ENCODE results near the gene AUNIP. TPM values are rescaled to one million over a fixed set of nuclear protein-coding genes. Genes with fewer than 3 reads are reported as not detected.

AUNIP gene
- total and polyA plus RNA-seq, 2 donors (not counting 3 experiments of a cell fraction or from before 2014, with no cell fraction given) = 1.8 to 4.5 TPM

GRCh38 chr1:25809929-25810328, 49.3 kb downstream of the AUNIP start:
- no peak for DNase-seq (ENCODE audit: low read depth, low spot score)
- Histone ChIP-seq H4K20me1 (replicated peaks; ENCODE audit: control insufficient read depth, extremely low read depth, insufficient read depth, low read length) (no peaks in the 10 kb centered on the region), H3K27me3 (ENCODE audit: control insufficient read depth in 2 of 2, insufficient read depth in 2 of 2, low read length in 2 of 2) (no peaks in the 10 kb centered on the region), H3K4me3 (replicated peaks in 1 of 3; ENCODE audit: insufficient read depth in 1 of 3, low read depth in 1 of 3, low read length in 3 of 3) (no peak overlapping the region), H3K4me2 (ENCODE audit: insufficient read depth, low read length) (no peak overlapping the region), H3K79me2 (ENCODE audit: control insufficient read depth, insufficient read depth, low read length) (no peaks in the 10 kb centered on the region), H3K9ac (replicated peaks; ENCODE audit: extremely low read depth, insufficient read depth, low read length) (no peak overlapping the region), H3K9me1 (replicated peaks; ENCODE audit: control insufficient read depth, extremely low read depth, insufficient read depth, low read length) (no peaks in the 10 kb centered on the region), H3K9me3 (replicated peaks; ENCODE audit: control insufficient read depth, insufficient read depth, low read length) (no peaks in the 10 kb centered on the region), H3K4me1 (ENCODE audit: control insufficient read depth, extremely low read depth, insufficient read depth, low read length) (peaks cover 17% of the 10 kb centered on the region), H2AFZ (ENCODE audit: low read depth, low read length) (no peak overlapping the region), H3K36me3 (ENCODE audit: control insufficient read depth in 2 of 2, extremely low read depth in 1 of 2, insufficient read depth in 2 of 2, low read length in 2 of 2) (peaks cover 13 to 58% of the 10 kb centered on the region in 2 experiments), H3K27ac (ENCODE audit: insufficient read depth, low read depth, low read length) (no peak overlapping the region)
- TF ChIP-seq, protein P1, sequence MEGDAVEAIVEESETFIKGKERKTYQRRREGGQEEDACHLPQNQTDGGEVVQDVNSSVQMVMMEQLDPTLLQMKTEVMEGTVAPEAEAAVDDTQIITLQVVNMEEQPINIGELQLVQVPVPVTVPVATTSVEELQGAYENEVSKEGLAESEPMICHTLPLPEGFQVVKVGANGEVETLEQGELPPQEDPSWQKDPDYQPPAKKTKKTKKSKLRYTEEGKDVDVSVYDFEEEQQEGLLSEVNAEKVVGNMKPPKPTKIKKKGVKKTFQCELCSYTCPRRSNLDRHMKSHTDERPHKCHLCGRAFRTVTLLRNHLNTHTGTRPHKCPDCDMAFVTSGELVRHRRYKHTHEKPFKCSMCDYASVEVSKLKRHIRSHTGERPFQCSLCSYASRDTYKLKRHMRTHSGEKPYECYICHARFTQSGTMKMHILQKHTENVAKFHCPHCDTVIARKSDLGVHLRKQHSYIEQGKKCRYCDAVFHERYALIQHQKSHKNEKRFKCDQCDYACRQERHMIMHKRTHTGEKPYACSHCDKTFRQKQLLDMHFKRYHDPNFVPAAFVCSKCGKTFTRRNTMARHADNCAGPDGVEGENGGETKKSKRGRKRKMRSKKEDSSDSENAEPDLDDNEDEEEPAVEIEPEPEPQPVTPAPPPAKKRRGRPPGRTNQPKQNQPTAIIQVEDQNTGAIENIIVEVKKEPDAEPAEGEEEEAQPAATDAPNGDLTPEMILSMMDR (IDR thresholded peaks at IDR 0.05; ENCODE audit: extremely low read depth in 1 of 2, insufficient read depth in 1 of 2, low read depth in 1 of 2, low read length in 2 of 2) = no peak
- TF ChIP-seq MAX (IDR thresholded peaks at IDR 0.05; ENCODE audit: insufficient read depth, insufficient read length) (no peak), POLR2AphosphoS5 (IDR thresholded peaks at IDR 0.05; ENCODE audit: insufficient read depth, low read depth, low read length) (no peak)
- ChIA-PET POLR2A (no interaction called here), CTCF (interaction anchor here (0.7 to 3.1 kb wide), 6 partner anchors 9 to 335 kb away, joined by 3 to 35 read pairs (median 5); partner anchors contain the start of genes MAN1C1 and SELENON)
- BruUV-seq (replicated peaks) = no TSS peak
- dilution Hi-C loops (cut with MboI; ENCODE audit: extremely low pct_ligation_motif_present, low sequenced_read_pairs) (no loop called here), intact Hi-C loops (cut with micrococcal nuclease) (loop anchor here (1.0 to 10.0 kb wide), 3 partner anchors 191 to 575 kb away; partner anchors contain the start of genes MACO1 and SYF2)
- FAIRE-seq = no peak

DNA sequence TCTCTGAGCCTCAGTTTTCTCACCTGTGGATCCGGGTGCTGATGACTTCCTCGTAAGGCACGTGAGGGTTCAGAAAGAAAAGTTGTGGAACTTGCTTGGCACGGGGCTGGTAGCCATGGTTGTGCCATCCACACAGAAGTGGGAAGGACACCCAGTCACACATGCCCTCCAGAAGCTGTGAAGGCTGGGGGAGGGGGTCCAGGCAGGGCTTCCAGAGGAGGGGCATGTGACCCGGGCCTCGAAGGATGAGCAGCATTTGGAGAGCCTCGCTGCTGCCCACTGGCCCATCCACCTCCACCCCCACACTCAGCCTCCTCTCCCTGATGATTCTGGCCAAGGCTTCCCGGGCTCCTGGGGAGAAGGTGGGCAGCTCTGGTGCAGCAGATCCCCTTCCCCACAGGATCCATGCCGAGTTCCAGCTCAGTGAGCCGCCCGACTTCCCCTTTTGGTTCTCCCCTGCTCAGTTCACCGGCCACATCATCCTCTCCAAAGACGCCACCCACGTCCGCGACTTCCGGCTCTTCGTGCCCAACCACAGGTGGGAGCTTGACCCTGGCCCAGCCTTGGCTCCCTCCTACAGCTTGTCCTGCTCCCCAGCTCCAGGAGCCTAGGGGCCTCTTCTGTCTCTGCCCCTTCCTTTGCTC, 49.9 kb downstream of the AUNIP start:
- Histone ChIP-seq H3K79me2 (ENCODE audit: control insufficient read depth, insufficient read depth, low read length) (no peaks in the 10 kb centered on the region), H3K27me3 (ENCODE audit: control insufficient read depth in 2 of 2, insufficient read depth in 2 of 2, low read length in 2 of 2) (no peaks in the 10 kb centered on the region), H3K27ac (ENCODE audit: insufficient read depth, low read depth, low read length) (no peak overlapping the region), H2AFZ (ENCODE audit: low read depth, low read length) (no peak overlapping the region), H3K9me1 (replicated peaks; ENCODE audit: control insufficient read depth, extremely low read depth, insufficient read depth, low read length) (no peaks in the 10 kb centered on the region), H3K4me3 (replicated peaks in 1 of 3; ENCODE audit: insufficient read depth in 1 of 3, low read depth in 1 of 3, low read length in 3 of 3) (no peak overlapping the region), H3K9ac (replicated peaks; ENCODE audit: extremely low read depth, insufficient read depth, low read length) (no peak overlapping the region), H3K9me3 (replicated peaks; ENCODE audit: control insufficient read depth, insufficient read depth, low read length) (no peaks in the 10 kb centered on the region), H3K36me3 (ENCODE audit: control insufficient read depth in 2 of 2, extremely low read depth in 1 of 2, insufficient read depth in 2 of 2, low read length in 2 of 2) (peaks cover 13 to 54% of the 10 kb centered on the region in 2 experiments), H3K4me1 (ENCODE audit: control insufficient read depth, extremely low read depth, insufficient read depth, low read length) (peaks cover 21% of the 10 kb centered on the region), H3K4me2 (ENCODE audit: insufficient read depth, low read length) (no peak overlapping the region), H4K20me1 (replicated peaks; ENCODE audit: control insufficient read depth, extremely low read depth, insufficient read depth, low read length) (no peaks in the 10 kb centered on the region)
- ChIA-PET POLR2A (no interaction called here), CTCF (interaction anchor here (0.6 to 3.1 kb wide), 7 partner anchors 9 to 336 kb away, joined by 3 to 35 read pairs (median 3); partner anchors contain the start of genes MAN1C1, MTFR1L and SELENON)
- BruUV-seq (replicated peaks) = no TSS peak
- FAIRE-seq = no peak
- intact Hi-C loops (cut with micrococcal nuclease) = loop anchor here (10.0 kb wide), 2 partner anchors 375 to 575 kb away; partner anchors contain the start of genes MACO1 and SYF2
- TF ChIP-seq POLR2A (IDR thresholded peaks at IDR 0.05; ENCODE audit: low read depth, low read length) (no peak), POLR2AphosphoS5 (IDR thresholded peaks at IDR 0.05; ENCODE audit: insufficient read depth, low read depth, low read length) (no peak), MYC (IDR thresholded peaks at IDR 0.05; ENCODE audit: low read depth, low read length) (no peak), JUN (IDR thresholded peaks at IDR 0.05; ENCODE audit: borderline replicate concordance, insufficient read depth, insufficient read length, low read depth) (no peak), EZH2 (IDR thresholded peaks at IDR 0.05; ENCODE audit: borderline replicate concordance, low read depth, low read length, severe bottlenecking) (no peak), GATA2 (IDR thresholded peaks at IDR 0.05; ENCODE audit: insufficient read depth, insufficient read length, low read depth, low read length) (no peak), MAX (IDR thresholded peaks at IDR 0.05; ENCODE audit: insufficient read depth, insufficient read length) (no peak), FOS (IDR thresholded peaks at IDR 0.05; ENCODE audit: borderline replicate concordance, insufficient read depth, low read length) (no peak)
- TF ChIP-seq, protein P1 (IDR thresholded peaks at IDR 0.05; ENCODE audit: extremely low read depth in 1 of 2, insufficient read depth in 1 of 2, low read depth in 1 of 2, low read length in 2 of 2) = no peak
- dilution Hi-C loops (cut with MboI; ENCODE audit: extremely low pct_ligation_motif_present, low sequenced_read_pairs) = no loop called here
- no peak for DNase-seq (ENCODE audit: low read depth, low spot score)
